Activated CD4-positive, alpha-beta memory T cell treated with anti-CD3 and anti-CD28 coated beads for 36 hours (primary cell): Measurements from ENCODE around the gene PKD1L1. TPM values are rescaled to one million over a fixed set of nuclear protein-coding genes. Genes with fewer than 3 reads are reported as not detected.

Experiments used
- CTCF ChIA-PET: fragments of 350-600 bp; sonication (Branson Sonifier 250); formaldehyde crosslinking; loops from one replicate; lab custom pipeline; 2021; ENCODE audit warnings: antibody characterized with exemption, inconsistent platforms; lab: Charles Lee
- POLR2A ChIA-PET: fragments of 350-600 bp; sonication (Branson Sonifier 250); formaldehyde crosslinking; loops from one replicate; lab custom pipeline; 2021; ENCODE audit warnings: antibody characterized with exemption; lab: Charles Lee
- DNase-seq: peaks from one replicate; pipeline ENCODE4 v3.0.0-alpha.2; 2020
- H3K27ac Mint-ChIP-seq: one replicate; pipeline ENCODE4 v1.8.0; 2021; ENCODE audit warnings: mixed read lengths
- H3K27me3 Mint-ChIP-seq: one replicate; pipeline ENCODE4 v1.8.0; 2021; ENCODE audit warnings: mixed read lengths
- H3K36me3 Mint-ChIP-seq: one replicate; pipeline ENCODE4 v1.8.0; 2021; ENCODE audit warnings: mixed read lengths
- H3K4me1 Mint-ChIP-seq: one replicate; pipeline ENCODE4 v1.8.0; 2021; ENCODE audit warnings: low read depth, mixed read lengths
- H3K4me3 Mint-ChIP-seq: one replicate; pipeline ENCODE4 v1.8.0; 2021; ENCODE audit warnings: mild to moderate bottlenecking, mixed read lengths
- H3K9me3 Mint-ChIP-seq: one replicate; pipeline ENCODE4 v1.8.0; 2021; ENCODE audit warnings: mixed read lengths
- intact Hi-C: fragments of 100-400 bp; cut with micrococcal nuclease; formaldehyde crosslinking; loops from one replicate; pipeline ENCODE4 v1.15.1; 2023
- total RNA-seq, 2 experiments: library from RNA; stranded (reverse); gene quantifications; one replicate each; pipeline ENCODE4 v1.2.3, GENCODE V29; 2021

PKD1L1 gene
- total RNA-seq, 2 experiments from 2014 or later: 0.17 to 0.19 TPM

- no peaks in the 10 kb centered on the region for H3K36me3 Mint-ChIP-seq
- H3K4me3 Mint-ChIP-seq: no peak overlapping the region
- H3K27me3 Mint-ChIP-seq: no peaks in the 10 kb centered on the region
- H3K9me3 Mint-ChIP-seq: no peaks in the 10 kb centered on the region
- H3K27ac Mint-ChIP-seq: no peak overlapping the region
- POLR2A ChIA-PET: no interaction called here
- CTCF ChIA-PET: no interaction called here
- intact Hi-C loops: no loop called here
- H3K4me1 Mint-ChIP-seq: no peaks in the 10 kb centered on the region
- no peak for DNase-seq
Observed at GRCh38 chr7:47777531-47778152, 170.6 kb downstream of the PKD1L1 start.

DNA sequence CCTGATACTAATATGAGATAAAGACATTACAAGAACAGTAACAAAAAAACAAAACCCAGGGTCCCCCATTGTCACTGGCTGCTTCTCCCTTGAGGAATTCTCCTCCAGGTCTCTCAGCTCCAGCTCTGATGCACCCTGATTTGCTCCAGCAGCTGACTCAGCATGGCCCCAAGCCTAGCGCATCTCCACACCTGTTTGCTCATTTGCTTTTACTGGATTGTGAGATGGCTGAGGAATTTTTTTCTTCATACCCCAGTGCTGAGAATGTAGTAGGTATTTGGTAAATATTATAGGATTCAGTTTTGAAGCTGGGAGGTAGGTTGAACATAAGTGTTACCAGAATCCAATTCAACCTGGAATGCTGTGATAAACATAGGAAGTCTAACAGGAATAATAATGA is 171.9 kb downstream of the PKD1L1 start:
- intact Hi-C loops: no loop called here
- no peaks in the 10 kb centered on the region for H3K36me3 Mint-ChIP-seq
- H3K9me3 Mint-ChIP-seq: no peaks in the 10 kb centered on the region
- H3K27me3 Mint-ChIP-seq: no peaks in the 10 kb centered on the region
- ChIA-PET POLR2A (no interaction called here), CTCF (no interaction called here)
- H3K4me1 Mint-ChIP-seq: no peaks in the 10 kb centered on the region
- H3K27ac Mint-ChIP-seq: no peak overlapping the region
- H3K4me3 Mint-ChIP-seq: no peak overlapping the region
- no peak for DNase-seq

DNA sequence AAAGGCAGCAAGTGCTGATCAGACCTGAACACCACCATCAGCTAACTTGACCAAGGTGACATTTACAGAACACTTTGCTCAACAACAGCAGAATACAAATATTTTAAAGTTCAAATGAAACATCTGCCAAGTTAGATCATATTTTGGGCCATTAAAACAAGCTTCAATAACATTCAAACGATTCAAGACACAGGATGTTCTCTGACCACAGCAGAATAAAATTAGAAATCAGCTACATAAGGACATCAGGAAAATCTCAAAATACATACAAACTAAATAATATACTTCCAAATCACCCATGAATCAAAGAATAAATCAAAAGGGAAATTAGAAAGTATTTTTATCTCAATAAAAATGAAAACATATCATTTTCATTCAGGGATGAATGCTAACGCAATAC is 173.0 kb downstream of the PKD1L1 start:
- Mint-ChIP-seq H3K4me1 (no peaks in the 10 kb centered on the region), H3K27ac (no peak overlapping the region), H3K36me3 (no peaks in the 10 kb centered on the region), H3K9me3 (no peaks in the 10 kb centered on the region), H3K4me3 (no peak overlapping the region), H3K27me3 (no peaks in the 10 kb centered on the region)
- POLR2A ChIA-PET: no interaction called here
- no peak for DNase-seq
- CTCF ChIA-PET: no interaction called here
- intact Hi-C loops: no loop called here

DNA sequence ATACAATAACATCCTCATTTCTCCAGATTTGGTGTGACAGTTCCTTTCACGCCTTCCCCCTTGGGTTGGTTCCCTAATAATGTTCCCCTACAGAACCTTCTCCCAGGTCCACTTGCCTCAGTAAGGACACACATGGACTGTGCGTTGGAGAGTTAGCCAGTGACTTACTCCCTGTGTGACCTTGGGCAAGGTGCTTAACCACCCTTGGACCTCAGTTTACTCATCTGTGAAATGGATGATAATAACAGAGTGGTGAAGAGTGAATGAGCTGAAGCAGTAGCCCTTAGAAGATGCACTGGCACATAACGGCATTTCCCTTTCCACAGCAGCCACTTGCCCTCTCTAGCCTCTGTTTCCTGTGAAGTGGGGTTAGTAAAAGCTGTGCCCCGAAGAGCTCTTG is 175.8 kb downstream of the PKD1L1 start:
- no peak for DNase-seq
- intact Hi-C loops: no loop called here
- H3K4me1 Mint-ChIP-seq: no peaks in the 10 kb centered on the region
- no peak overlapping the region for H3K4me3 Mint-ChIP-seq
- ChIA-PET CTCF (no interaction called here), POLR2A (no interaction called here)
- H3K9me3 Mint-ChIP-seq: peaks cover 8% of the 10 kb centered on the region
- no peaks in the 10 kb centered on the region for H3K36me3 Mint-ChIP-seq
- H3K27me3 Mint-ChIP-seq: no peaks in the 10 kb centered on the region
- no peak overlapping the region for H3K27ac Mint-ChIP-seq

GRCh38 chr7:47771990-47772360 is 176.3 kb downstream of the PKD1L1 start:
- H3K4me1 Mint-ChIP-seq: no peaks in the 10 kb centered on the region
- no peak overlapping the region for H3K4me3 Mint-ChIP-seq
- ChIA-PET CTCF (no interaction called here), POLR2A (no interaction called here)
- DNase-seq: no peak
- no peaks in the 10 kb centered on the region for H3K27me3 Mint-ChIP-seq
- H3K27ac Mint-ChIP-seq: no peak overlapping the region
- no peaks in the 10 kb centered on the region for H3K36me3 Mint-ChIP-seq
- peaks cover 8% of the 10 kb centered on the region for H3K9me3 Mint-ChIP-seq
- intact Hi-C loops: no loop called here

DNA sequence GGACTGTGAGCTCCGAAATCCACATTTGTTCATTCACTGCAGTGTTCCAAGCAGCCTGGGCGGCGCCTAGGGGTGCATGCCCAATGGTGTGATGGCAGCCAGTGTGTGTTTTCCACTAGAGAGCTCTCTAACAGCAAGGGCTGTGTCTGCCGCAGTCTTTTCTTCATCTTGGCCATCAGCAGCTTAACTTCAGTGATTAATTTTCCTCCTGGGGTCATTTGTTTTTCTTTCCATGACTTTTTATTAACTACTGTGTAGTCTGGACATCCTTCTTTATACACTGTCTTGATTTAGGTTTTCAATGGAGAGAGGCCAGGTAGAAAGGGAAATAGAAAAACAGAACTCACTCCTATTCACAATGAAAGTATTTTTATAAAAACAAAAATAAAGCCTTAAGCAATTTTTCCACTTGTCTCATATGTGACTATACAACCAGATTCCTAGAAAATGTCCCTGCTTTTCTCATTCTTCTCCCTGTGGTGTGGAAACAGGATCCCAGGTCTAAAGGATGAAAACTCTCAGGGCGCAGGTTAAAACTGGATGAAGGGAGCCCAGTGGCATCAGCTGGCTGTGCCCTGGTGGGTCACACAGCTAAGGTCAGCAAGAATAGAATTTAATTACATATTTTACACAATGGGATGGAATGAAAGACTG is 176.8 kb downstream of the PKD1L1 start:
- H3K4me1 Mint-ChIP-seq: no peaks in the 10 kb centered on the region

GRCh38 chr7:47766126-47766525 is 182.1 kb downstream of the PKD1L1 start:
- H3K4me1 Mint-ChIP-seq: no peaks in the 10 kb centered on the region
- POLR2A ChIA-PET: no interaction called here

More for the DNA sequence above, 176.8 kb downstream of the PKD1L1 start:
- POLR2A ChIA-PET: no interaction called here
- intact Hi-C loops: no loop called here
- Mint-ChIP-seq H3K36me3 (no peaks in the 10 kb centered on the region), H3K27ac (no peak overlapping the region), H3K27me3 (no peaks in the 10 kb centered on the region), H3K9me3 (peaks cover 8% of the 10 kb centered on the region), H3K4me3 (no peak overlapping the region)
- CTCF ChIA-PET: no interaction called here
- no peak for DNase-seq

GRCh38 chr7:47765373-47765979 is 182.8 kb downstream of the PKD1L1 start:
- no peaks in the 10 kb centered on the region for H3K4me1 Mint-ChIP-seq
- intact Hi-C loops: no loop called here
- H3K27ac Mint-ChIP-seq: no peak overlapping the region
- H3K27me3 Mint-ChIP-seq: no peaks in the 10 kb centered on the region
- H3K4me3 Mint-ChIP-seq: no peak overlapping the region
- ChIA-PET CTCF (no interaction called here), POLR2A (no interaction called here)
- peaks cover 8% of the 10 kb centered on the region for H3K9me3 Mint-ChIP-seq
- DNase-seq: no peak
- H3K36me3 Mint-ChIP-seq: no peaks in the 10 kb centered on the region

More at GRCh38 chr7:47766126-47766525, 182.1 kb downstream of the PKD1L1 start:
- DNase-seq: no peak
- Mint-ChIP-seq H3K4me3 (no peak overlapping the region), H3K9me3 (peaks cover 8% of the 10 kb centered on the region), H3K27me3 (no peaks in the 10 kb centered on the region), H3K27ac (no peak overlapping the region), H3K36me3 (no peaks in the 10 kb centered on the region)
- intact Hi-C loops: no loop called here
- CTCF ChIA-PET: no interaction called here

GRCh38 chr7:47764746-47765145 is 183.5 kb downstream of the PKD1L1 start:
- Mint-ChIP-seq H3K9me3 (peaks cover 8% of the 10 kb centered on the region), H3K4me3 (no peak overlapping the region), H3K27me3 (no peaks in the 10 kb centered on the region), H3K36me3 (no peaks in the 10 kb centered on the region), H3K4me1 (no peaks in the 10 kb centered on the region), H3K27ac (no peak overlapping the region)
- ChIA-PET POLR2A (no interaction called here), CTCF (no interaction called here)
- no peak for DNase-seq
- intact Hi-C loops: no loop called here

GRCh38 chr7:47763063-47763974 is 184.9 kb downstream of the PKD1L1 start:
- Mint-ChIP-seq H3K4me1 (no peaks in the 10 kb centered on the region), H3K27ac (no peak overlapping the region), H3K27me3 (no peaks in the 10 kb centered on the region), H3K4me3 (no peak overlapping the region), H3K9me3 (peaks cover 2% of the 10 kb centered on the region), H3K36me3 (no peaks in the 10 kb centered on the region)
- CTCF ChIA-PET: no interaction called here
- DNase-seq: no peak
- POLR2A ChIA-PET: no interaction called here
- intact Hi-C loops: no loop called here

GRCh38 chr7:47762746-47763062 is 185.6 kb downstream of the PKD1L1 start:
- no peaks in the 10 kb centered on the region for H3K9me3 Mint-ChIP-seq
- H3K4me1 Mint-ChIP-seq: no peaks in the 10 kb centered on the region
- intact Hi-C loops: no loop called here
- ChIA-PET CTCF (no interaction called here), POLR2A (no interaction called here)
- H3K36me3 Mint-ChIP-seq: no peaks in the 10 kb centered on the region
- DNase-seq: no peak
- no peaks in the 10 kb centered on the region for H3K27me3 Mint-ChIP-seq
- H3K4me3 Mint-ChIP-seq: no peak overlapping the region
- H3K27ac Mint-ChIP-seq: no peak overlapping the region

GRCh38 chr7:47762207-47762606 is 186.1 kb downstream of the PKD1L1 start:
- intact Hi-C loops: no loop called here
- no peak overlapping the region for H3K4me3 Mint-ChIP-seq
- no peaks in the 10 kb centered on the region for H3K36me3 Mint-ChIP-seq
- POLR2A ChIA-PET: no interaction called here
- no peaks in the 10 kb centered on the region for H3K9me3 Mint-ChIP-seq
- DNase-seq: no peak
- CTCF ChIA-PET: no interaction called here
- no peaks in the 10 kb centered on the region for H3K27me3 Mint-ChIP-seq
- no peaks in the 10 kb centered on the region for H3K4me1 Mint-ChIP-seq
- no peak overlapping the region for H3K27ac Mint-ChIP-seq
